Dermis blood vessel endothelial cell (primary cell): ENCODE data around the gene NDUFAF4. TPM values are rescaled to one million over a fixed set of nuclear protein-coding genes. Genes with fewer than 3 reads are reported as not detected.

ENCODE experiments used
- total RNA-seq: library from RNA; depleted of rRNA; stranded (reverse); fragments of >200 nt; gene quantifications from 2 replicates; pipeline ENCODE4 v1.2.3, GENCODE V29; 2014

The NDUFAF4 gene
- total RNA-seq, 1 donor from 2014 or later = 10.2 TPM

Other genes starting within 250 kb of the NDUFAF4 start
- under 0.01 and 0.09 TPM in 2 replicates for gene GPR63, start 60.4 kb downstream of the NDUFAF4 start, total RNA-seq
- 0.19 TPM in 1 of 2 replicates, not detected in the other for gene KLHL32, start 26.8 kb upstream of the NDUFAF4 start, total RNA-seq